ENCODE data around the gene ZNF682. TPM values are rescaled to one million over a fixed set of nuclear protein-coding genes. Genes with fewer than 3 reads are reported as not detected.
A peak's percentile ranks its signal among the peaks of the same experiment; 100 is the strongest.
"Not testable (repeated sequence)": the region's sequence is repeated elsewhere in the genome, so short reads cannot be mapped to it uniquely, and the experiment has no call there.

ZNF682 gene
- total and polyA plus RNA-seq, 4 donors, result 1.3 to 5.2 (median 2.1) TPM

DNA sequence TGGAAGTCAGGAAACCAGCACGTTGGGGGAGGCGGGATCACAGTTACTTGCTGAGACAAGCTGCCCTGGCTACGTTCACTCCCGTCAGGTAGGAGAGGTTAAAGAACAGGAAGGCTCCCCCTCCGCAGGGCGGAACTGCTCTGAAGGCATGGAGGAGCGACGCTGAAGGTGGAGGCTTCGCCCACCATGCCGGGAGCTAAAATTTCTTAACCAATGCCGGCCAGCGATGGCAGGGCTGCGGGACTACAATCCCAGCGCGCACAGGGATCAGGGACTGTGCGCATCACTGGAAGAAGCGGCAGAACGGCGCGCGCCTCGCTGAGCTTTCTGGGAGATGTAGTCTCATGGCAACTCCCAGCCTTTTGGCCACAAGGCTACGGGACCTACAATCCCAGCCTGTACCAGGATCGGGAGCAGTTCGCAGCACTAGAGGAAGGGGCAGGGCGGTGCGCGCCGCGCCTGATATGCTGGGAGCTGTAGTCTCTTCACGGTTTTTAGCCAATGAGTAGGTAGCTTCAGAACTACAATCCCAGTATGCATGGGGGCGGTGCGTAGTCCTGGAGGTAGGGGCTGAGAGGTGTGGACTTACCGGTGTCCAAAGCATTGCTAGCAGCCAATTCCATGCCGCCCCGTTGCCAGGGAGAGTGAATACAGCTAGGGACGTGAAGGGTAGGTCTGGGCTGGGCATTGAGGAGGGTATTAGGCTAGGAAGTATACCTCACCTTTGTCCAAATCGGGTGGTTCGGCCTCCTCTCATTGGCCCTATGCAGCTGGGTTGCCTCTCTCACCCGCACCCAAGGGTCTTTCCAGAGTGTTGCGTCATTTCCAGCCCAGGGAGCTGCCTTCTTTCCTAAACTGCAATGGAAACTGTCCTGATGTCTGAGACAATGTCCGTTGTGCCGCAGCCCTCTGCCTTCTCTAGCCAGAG lies 12.8 kb upstream of the ZNF682 start:
- Histone ChIP-seq H3K27me3 (ENCODE audit: control insufficient read depth in 4 of 4, insufficient read depth in 4 of 4, low read length in 3 of 4) (no peaks in the 10 kb centered on the region), H3K9ac (ENCODE audit: low read depth in 1 of 2, low read length in 2 of 2) (peak overlapping the region; percentile 35 to 77)
- under 1% methylated on average over 43 of the region's 43 CpGs for WGBS

GRCh38 chr19:20045742-20046141 lies 6.4 kb upstream of the ZNF682 start:
- 65% methylated on average over 5 of the region's 5 CpGs for WGBS
- H3K9me3 ChIP-seq (ENCODE audit: control insufficient read depth in 4 of 4, low read length in 3 of 4); H3K4me1 ChIP-seq (ENCODE audit: control insufficient read depth in 4 of 4, insufficient read depth in 4 of 4, low read length in 3 of 4); H3K27ac ChIP-seq (ENCODE audit: low read depth in 1 of 2, low read length in 2 of 2); H3K27me3 ChIP-seq (ENCODE audit: control insufficient read depth in 4 of 4, insufficient read depth in 4 of 4, low read length in 3 of 4); H3K9ac ChIP-seq (ENCODE audit: low read depth in 1 of 2, low read length in 2 of 2); H3K36me3 ChIP-seq (ENCODE audit: control insufficient read depth in 4 of 4, insufficient read depth in 3 of 4, low read depth in 1 of 4, low read length in 3 of 4); DNase-seq (ENCODE audit: low spot score); H3K4me3 ChIP-seq (ENCODE audit: low read depth in 1 of 3, low read length in 3 of 3): not testable (repeated sequence)

More for the DNA sequence above, 12.8 kb upstream of the ZNF682 start:
- H3K36me3 ChIP-seq (ENCODE audit: control insufficient read depth in 4 of 4, insufficient read depth in 3 of 4, low read depth in 1 of 4, low read length in 3 of 4), result no peaks in the 10 kb centered on the region
- peak overlapping the region; percentile 67 to 92 (median 91) for H3K4me3 ChIP-seq (ENCODE audit: low read depth in 1 of 3, low read length in 3 of 3)
- H3K27ac ChIP-seq (ENCODE audit: low read depth in 1 of 2, low read length in 2 of 2), result peak overlapping the region; percentile 59 to 72
- peaks cover 0 to 2% (median 2%) of the 10 kb centered on the region in 4 donors for H3K9me3 ChIP-seq (ENCODE audit: control insufficient read depth in 4 of 4, low read length in 3 of 4)
- peaks cover 0 to 12% (median 2%) of the 10 kb centered on the region in 4 donors for H3K4me1 ChIP-seq (ENCODE audit: control insufficient read depth in 4 of 4, insufficient read depth in 4 of 4, low read length in 3 of 4)
- peak; percentile 93 for TF ChIP-seq YY1 (IDR thresholded peaks at IDR 0.05)
- no peak for TF ChIP-seq JUND (IDR thresholded peaks at IDR 0.05)
- TF ChIP-seq, protein P1, sequence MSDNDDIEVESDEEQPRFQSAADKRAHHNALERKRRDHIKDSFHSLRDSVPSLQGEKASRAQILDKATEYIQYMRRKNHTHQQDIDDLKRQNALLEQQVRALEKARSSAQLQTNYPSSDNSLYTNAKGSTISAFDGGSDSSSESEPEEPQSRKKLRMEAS (IDR thresholded peaks at IDR 0.05), result peak; percentile 65
- peak; percentile 90 for TF ChIP-seq SP1 (IDR thresholded peaks at IDR 0.05)
- peak; percentile 79 for TF ChIP-seq ZBTB33 (IDR thresholded peaks at IDR 0.05)
- no peak for TF ChIP-seq CTCF (IDR thresholded peaks at IDR 0.05; ENCODE audit: low read depth, low read length, missing input control)
- TF ChIP-seq, protein P2, sequence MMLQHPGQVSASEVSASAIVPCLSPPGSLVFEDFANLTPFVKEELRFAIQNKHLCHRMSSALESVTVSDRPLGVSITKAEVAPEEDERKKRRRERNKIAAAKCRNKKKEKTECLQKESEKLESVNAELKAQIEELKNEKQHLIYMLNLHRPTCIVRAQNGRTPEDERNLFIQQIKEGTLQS (IDR thresholded peaks at IDR 0.05), result no peak
- peak; percentile 50 to 60 for TF ChIP-seq RXRA (IDR thresholded peaks at IDR 0.05)
- TF ChIP-seq FOXA2 (IDR thresholded peaks at IDR 0.05), result no peak
- no peak for TF ChIP-seq FOXA1 (IDR thresholded peaks at IDR 0.05)
- peak; percentile 49 for TF ChIP-seq NR2F2 (IDR thresholded peaks at IDR 0.05)
- TF ChIP-seq REST (IDR thresholded peaks at IDR 0.05), result peak; percentile 65
- no peak for TF ChIP-seq EGR1 (IDR thresholded peaks at IDR 0.05; ENCODE audit: low read depth in 2 of 2)
- no peak for TF ChIP-seq HNF4G (IDR thresholded peaks at IDR 0.05)
- peak in 1 of 2 donors; percentile 40 for TF ChIP-seq RAD21 (IDR thresholded peaks at IDR 0.05)
- peak; percentile 89 for TF ChIP-seq TAF1 (conservative IDR thresholded peaks at IDR 0.05)
- TF ChIP-seq HNF4A (conservative IDR thresholded peaks at IDR 0.05), result peak in 1 of 2 donors; percentile 45
- TF ChIP-seq GABPA (IDR thresholded peaks at IDR 0.05 in 1 of 2, conservative IDR thresholded peaks at IDR 0.05 in 1 of 2), result peak in 1 of 2 donors; percentile 89
- DNase-seq (ENCODE audit: low spot score), result peak; percentile 75

Measured in liver (tissue), 9 donors.